HEK293T (cell line): ENCODE data around the gene DYNLRB2.

Experiments
- CTCF ChIA-PET: fragments of 350-600 bp; formaldehyde crosslinking; extraction: SDS; loops from one replicate; lab custom pipeline; 2021; ENCODE audit warnings: antibody characterized with exemption, inconsistent platforms; lab: Yijun Ruan, JAX
- POLR2A ChIA-PET: fragments of 350-600 bp; formaldehyde crosslinking; extraction: SDS; loops from one replicate; lab custom pipeline; 2020; ENCODE audit warnings: antibody characterized with exemption, inconsistent platforms; lab: Yijun Ruan, JAX
- DNase-seq: peaks from one replicate; pipeline ENCODE4 v3.0.0; 2012; ENCODE audit warnings: mixed read lengths; ENCODE audit errors: extremely low spot score
- ARNT ChIP-seq: fragments of 450-650 bp; IDR thresholded peaks from 2 replicates; pipeline ENCODE4 v1.6.1; 2017; ENCODE audit warnings: mild to moderate bottlenecking
- BHLHE40 ChIP-seq: fragments of 450-650 bp; IDR thresholded peaks from 2 replicates; pipeline ENCODE4 v1.6.1; 2016; ENCODE audit warnings: mild to moderate bottlenecking, moderate library complexity, borderline replicate concordance
- CTBP1 ChIP-seq: fragments of 450-650 bp; IDR thresholded peaks from 2 replicates; pipeline ENCODE4 v1.6.1; 2016; ENCODE audit warnings: borderline replicate concordance
- ELF4 ChIP-seq: fragments of 450-650 bp; IDR thresholded peaks from 2 replicates; pipeline ENCODE4 v1.6.1; 2017; ENCODE audit warnings: antibody characterized with exemption
- FOXA1 ChIP-seq: fragments of 450-650 bp; IDR thresholded peaks from 2 replicates; pipeline ENCODE4 v1.6.1; 2016; ENCODE audit warnings: mild to moderate bottlenecking
- FOXK2 ChIP-seq: fragments of 450-650 bp; IDR thresholded peaks from 2 replicates; pipeline ENCODE4 v1.6.1; 2016; ENCODE audit warnings: mild to moderate bottlenecking
- FOXM1 ChIP-seq: fragments of 450-650 bp; IDR thresholded peaks from 2 replicates; pipeline ENCODE4 v1.6.1; 2017; ENCODE audit warnings: mild to moderate bottlenecking, borderline replicate concordance
- HDGF ChIP-seq: fragments of 450-650 bp; IDR thresholded peaks from 2 replicates; pipeline ENCODE4 v1.6.1; 2017; ENCODE audit warnings: antibody characterized with exemption, borderline replicate concordance
- L3MBTL2 ChIP-seq: fragments of 450-650 bp; conservative IDR thresholded peaks from 2 replicates; pipeline ENCODE4 v1.6.1; 2016; ENCODE audit warnings: mild to moderate bottlenecking
- LEF1 ChIP-seq: fragments of 450-650 bp; IDR thresholded peaks from 2 replicates; pipeline ENCODE4 v1.6.1; 2017; ENCODE audit warnings: mild to moderate bottlenecking, borderline replicate concordance
- NFRKB ChIP-seq: fragments of 450-650 bp; IDR thresholded peaks from 2 replicates; pipeline ENCODE4 v1.6.1; 2016; ENCODE audit warnings: mild to moderate bottlenecking, moderate library complexity
- PKNOX1 ChIP-seq: fragments of 450-650 bp; IDR thresholded peaks from 2 replicates; pipeline ENCODE4 v1.6.1; 2016
- SP1 ChIP-seq: fragments of 450-650 bp; IDR thresholded peaks from 2 replicates; pipeline ENCODE4 v1.6.1; 2017
- SUZ12 ChIP-seq: fragments of 450-650 bp; IDR thresholded peaks from 2 replicates; pipeline ENCODE4 v1.6.1; 2016; ENCODE audit warnings: mild to moderate bottlenecking
- TARDBP ChIP-seq: fragments of 450-650 bp; IDR thresholded peaks from 2 replicates; pipeline ENCODE4 v1.6.1; 2016
- ZNF384 ChIP-seq: fragments of 450-650 bp; IDR thresholded peaks from 2 replicates; pipeline ENCODE4 v1.6.1; 2016

The DYNLRB2 gene

GRCh38 chr16:80587071-80587470, 46.3 kb downstream of the DYNLRB2 start:
- POLR2A ChIA-PET: no interaction called here
- DNase-seq: no peak
- CTCF ChIA-PET: no interaction called here
- TF ChIP-seq FOXK2: no peak
- TF ChIP-seq SUZ12: no peak
- no peak for TF ChIP-seq SP1
- TF ChIP-seq NFRKB: no peak
- TF ChIP-seq TARDBP: no peak
- no peak for TF ChIP-seq FOXM1
- TF ChIP-seq FOXA1: no peak
- TF ChIP-seq PKNOX1: no peak
- no peak for TF ChIP-seq CTBP1
- no peak for TF ChIP-seq ZNF384
- no peak for TF ChIP-seq ARNT
- TF ChIP-seq BHLHE40: no peak
- TF ChIP-seq HDGF: no peak
- TF ChIP-seq ELF4: no peak
- TF ChIP-seq L3MBTL2: no peak
- no peak for TF ChIP-seq LEF1

GRCh38 chr16:80591071-80591915, 50.5 kb downstream of the DYNLRB2 start:
- ChIA-PET CTCF (no interaction called here), POLR2A (no interaction called here)
- DNase-seq: no peak
- no peak for TF ChIP-seq LEF1
- TF ChIP-seq SP1: no peak
- no peak for TF ChIP-seq FOXK2
- no peak for TF ChIP-seq TARDBP
- no peak for TF ChIP-seq FOXA1
- TF ChIP-seq L3MBTL2: no peak
- no peak for TF ChIP-seq ARNT
- no peak for TF ChIP-seq ZNF384

GRCh38 chr16:80592273-80592672, 51.5 kb downstream of the DYNLRB2 start:
- POLR2A ChIA-PET: no interaction called here

GRCh38 chr16:80594756-80595155, 54.0 kb downstream of the DYNLRB2 start:
- no peak for DNase-seq
- TF ChIP-seq NFRKB: no peak
- no peak for TF ChIP-seq BHLHE40
- TF ChIP-seq CTBP1: no peak
- TF ChIP-seq TARDBP: no peak
- no peak for TF ChIP-seq ZNF384
- TF ChIP-seq SP1: no peak
- TF ChIP-seq PKNOX1: no peak
- TF ChIP-seq ELF4: no peak
- no peak for TF ChIP-seq L3MBTL2
- no peak for TF ChIP-seq LEF1
- TF ChIP-seq FOXM1: no peak
- no peak for TF ChIP-seq HDGF
- no peak for TF ChIP-seq FOXK2
- ChIA-PET POLR2A (no interaction called here), CTCF (no interaction called here)

More at GRCh38 chr16:80592273-80592672, 51.5 kb downstream of the DYNLRB2 start:
- TF ChIP-seq FOXM1: no peak
- TF ChIP-seq PKNOX1: no peak
- no peak for TF ChIP-seq ELF4
- TF ChIP-seq NFRKB: no peak
- TF ChIP-seq ZNF384: no peak
- DNase-seq: no peak
- CTCF ChIA-PET: no interaction called here

- no peak for DNase-seq
- no peak for TF ChIP-seq FOXK2
- no peak for TF ChIP-seq ARNT
- TF ChIP-seq TARDBP: no peak
- TF ChIP-seq FOXM1: no peak
- TF ChIP-seq NFRKB: no peak
- TF ChIP-seq L3MBTL2: no peak
- TF ChIP-seq BHLHE40: no peak
- no peak for TF ChIP-seq PKNOX1
- TF ChIP-seq SUZ12: no peak
- no peak for TF ChIP-seq LEF1
- no peak for TF ChIP-seq HDGF
- no peak for TF ChIP-seq FOXA1
- no peak for TF ChIP-seq ZNF384
- no peak for TF ChIP-seq ELF4
- no peak for TF ChIP-seq SP1
- no peak for TF ChIP-seq CTBP1
- POLR2A ChIA-PET: no interaction called here
- CTCF ChIA-PET: no interaction called here
Observed at GRCh38 chr16:80596507-80597207, 55.9 kb downstream of the DYNLRB2 start.
